NB4 (cell line): ENCODE results near the gene ZNF260.
"Not testable (repeated sequence)": the region's sequence is repeated elsewhere in the genome, so short reads cannot be mapped to it uniquely, and the experiment has no call there.

Experiments used
- DNase-seq: peaks from one replicate; pipeline ENCODE4 v3.0.0; 2010; ENCODE audit warnings: low read depth
- H3K4me3 ChIP-seq: one replicate; pipeline ENCODE4 v1.5.1; 2011; ENCODE audit warnings: mild to moderate bottlenecking, low read depth, low read length, moderate library complexity
- MYC ChIP-seq: IDR thresholded peaks from 2 replicates; pipeline ENCODE4 v1.6.1; 2011; ENCODE audit warnings: low read depth, low read length
- POLR2A ChIP-seq: IDR thresholded peaks from 2 replicates; pipeline ENCODE4 v1.6.1; 2011; ENCODE audit warnings: mild to moderate bottlenecking; ENCODE audit not compliant: insufficient read length; ENCODE audit errors: extremely low read depth
- TF ChIP-seq, protein P1 (sequence below): IDR thresholded peaks from one replicate; pipeline ENCODE4 v1.5.1; 2012; ENCODE audit warnings: low read depth, low read length
- TF ChIP-seq, protein P2 (sequence below): IDR thresholded peaks from 2 replicates; pipeline ENCODE4 v1.6.1; 2011; ENCODE audit warnings: low read depth, low read length

Gene ZNF260

DNA sequence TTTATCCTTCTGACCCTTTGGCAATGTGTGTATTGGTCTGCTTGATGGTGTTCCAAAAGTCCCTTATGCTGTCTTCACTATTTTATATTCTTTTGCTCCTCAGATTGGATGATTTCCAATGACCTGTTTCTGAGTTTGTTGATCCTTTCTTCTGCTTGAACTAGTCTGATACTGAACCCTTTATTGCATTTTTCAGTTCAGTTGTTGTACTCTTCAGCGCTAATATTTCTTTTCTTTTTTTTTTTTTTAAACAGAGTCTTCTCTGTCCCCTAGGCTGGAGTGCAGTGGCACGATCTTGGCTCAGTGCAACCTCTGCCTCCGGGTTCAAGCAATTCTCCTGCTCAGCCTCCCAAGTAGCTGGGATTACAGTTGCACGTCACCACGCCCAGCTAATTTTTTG, 26.1 kb downstream of the ZNF260 start:
- H3K4me3 ChIP-seq, result no peak overlapping the region
- TF ChIP-seq, protein P1, sequence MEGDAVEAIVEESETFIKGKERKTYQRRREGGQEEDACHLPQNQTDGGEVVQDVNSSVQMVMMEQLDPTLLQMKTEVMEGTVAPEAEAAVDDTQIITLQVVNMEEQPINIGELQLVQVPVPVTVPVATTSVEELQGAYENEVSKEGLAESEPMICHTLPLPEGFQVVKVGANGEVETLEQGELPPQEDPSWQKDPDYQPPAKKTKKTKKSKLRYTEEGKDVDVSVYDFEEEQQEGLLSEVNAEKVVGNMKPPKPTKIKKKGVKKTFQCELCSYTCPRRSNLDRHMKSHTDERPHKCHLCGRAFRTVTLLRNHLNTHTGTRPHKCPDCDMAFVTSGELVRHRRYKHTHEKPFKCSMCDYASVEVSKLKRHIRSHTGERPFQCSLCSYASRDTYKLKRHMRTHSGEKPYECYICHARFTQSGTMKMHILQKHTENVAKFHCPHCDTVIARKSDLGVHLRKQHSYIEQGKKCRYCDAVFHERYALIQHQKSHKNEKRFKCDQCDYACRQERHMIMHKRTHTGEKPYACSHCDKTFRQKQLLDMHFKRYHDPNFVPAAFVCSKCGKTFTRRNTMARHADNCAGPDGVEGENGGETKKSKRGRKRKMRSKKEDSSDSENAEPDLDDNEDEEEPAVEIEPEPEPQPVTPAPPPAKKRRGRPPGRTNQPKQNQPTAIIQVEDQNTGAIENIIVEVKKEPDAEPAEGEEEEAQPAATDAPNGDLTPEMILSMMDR, result no peak
- no peak for TF ChIP-seq MYC
- TF ChIP-seq, protein P2, sequence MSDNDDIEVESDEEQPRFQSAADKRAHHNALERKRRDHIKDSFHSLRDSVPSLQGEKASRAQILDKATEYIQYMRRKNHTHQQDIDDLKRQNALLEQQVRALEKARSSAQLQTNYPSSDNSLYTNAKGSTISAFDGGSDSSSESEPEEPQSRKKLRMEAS, result no peak
- no peak for TF ChIP-seq POLR2A
- no peak for DNase-seq

DNA sequence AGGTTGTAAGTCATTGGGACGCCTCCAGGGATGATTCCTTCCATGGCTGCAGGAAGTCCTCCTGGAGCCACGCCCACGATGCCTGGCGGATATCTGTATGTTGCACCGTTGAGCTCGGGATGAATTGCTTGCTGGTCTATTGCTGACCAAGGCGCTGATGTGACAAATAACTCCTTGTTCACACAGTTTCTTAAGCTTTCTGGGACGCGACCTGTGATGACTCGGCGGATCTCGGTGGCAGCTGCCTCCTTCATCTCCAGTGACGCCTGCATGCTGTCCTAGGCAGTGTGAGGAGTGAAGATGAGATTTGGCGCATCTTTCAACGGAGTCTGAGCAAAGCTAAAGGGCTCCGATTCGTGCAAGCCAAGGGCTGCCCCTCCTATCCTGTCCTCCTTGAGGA, 31.1 kb downstream of the ZNF260 start:
- no peak overlapping the region for H3K4me3 ChIP-seq
- TF ChIP-seq, protein P2, result no peak
- TF ChIP-seq, protein P1, result no peak
- DNase-seq, result no peak

DNA sequence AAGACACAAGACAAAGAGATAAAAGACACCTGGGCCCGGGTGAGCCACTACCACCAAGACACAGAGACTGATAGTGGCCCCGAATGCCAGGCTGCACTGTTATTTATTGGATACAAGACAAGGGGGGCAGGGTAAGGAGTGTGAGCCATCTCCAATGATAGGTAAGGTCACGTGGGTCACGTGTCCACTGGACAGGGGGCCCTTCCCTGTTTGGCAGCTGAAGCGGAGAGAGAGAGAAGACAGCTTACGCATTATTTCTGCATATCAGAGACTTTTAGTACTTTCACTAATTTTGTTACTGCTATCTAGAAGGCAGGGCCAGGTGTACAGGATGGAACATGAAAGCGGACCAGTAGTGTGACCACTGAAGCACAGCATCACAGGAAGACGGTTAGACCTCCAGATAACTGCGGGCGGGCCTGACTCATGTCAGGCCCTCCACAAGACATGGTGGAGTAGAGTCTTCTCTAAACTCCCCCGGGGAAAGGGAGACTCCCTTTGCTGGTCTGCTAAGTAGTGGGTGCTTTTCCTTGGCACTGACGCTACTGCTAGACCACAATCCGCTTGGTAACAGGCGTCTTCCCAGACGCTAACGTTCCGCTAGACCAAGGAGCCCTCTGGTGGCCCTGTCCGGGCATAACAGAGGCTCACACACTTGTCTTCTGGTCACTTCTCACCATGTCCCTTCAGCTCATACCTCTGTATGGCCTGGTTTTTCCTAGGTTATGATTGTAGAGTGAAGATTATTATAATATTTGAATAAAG, 35.2 kb downstream of the ZNF260 start:
- TF ChIP-seq, protein P1, result peak; percentile 16
- peak; percentile 42 for DNase-seq
- not testable (repeated sequence) for H3K4me3 ChIP-seq

DNA sequence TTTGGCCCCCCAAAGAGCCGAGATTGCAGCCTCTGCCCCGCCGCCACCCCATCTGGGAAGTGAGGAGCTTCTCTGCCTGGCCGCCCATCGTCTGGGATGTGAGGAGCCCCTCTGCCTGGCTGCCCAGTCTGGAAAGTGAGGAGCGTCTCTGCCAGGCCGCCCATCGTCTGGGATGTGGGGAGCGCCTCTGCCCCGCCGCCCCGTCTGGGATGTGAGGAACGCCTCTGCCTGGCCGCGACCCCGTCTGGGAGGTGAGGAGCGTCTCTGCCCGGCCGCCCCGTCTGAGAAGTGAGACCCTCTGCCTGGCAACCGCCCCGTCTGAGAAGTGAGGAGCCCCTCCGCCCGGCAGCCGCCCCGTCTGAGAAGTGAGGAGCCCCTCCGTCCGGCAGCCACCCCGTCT, 37.2 kb downstream of the ZNF260 start:
- not testable (repeated sequence) for DNase-seq, H3K4me3 ChIP-seq

DNA sequence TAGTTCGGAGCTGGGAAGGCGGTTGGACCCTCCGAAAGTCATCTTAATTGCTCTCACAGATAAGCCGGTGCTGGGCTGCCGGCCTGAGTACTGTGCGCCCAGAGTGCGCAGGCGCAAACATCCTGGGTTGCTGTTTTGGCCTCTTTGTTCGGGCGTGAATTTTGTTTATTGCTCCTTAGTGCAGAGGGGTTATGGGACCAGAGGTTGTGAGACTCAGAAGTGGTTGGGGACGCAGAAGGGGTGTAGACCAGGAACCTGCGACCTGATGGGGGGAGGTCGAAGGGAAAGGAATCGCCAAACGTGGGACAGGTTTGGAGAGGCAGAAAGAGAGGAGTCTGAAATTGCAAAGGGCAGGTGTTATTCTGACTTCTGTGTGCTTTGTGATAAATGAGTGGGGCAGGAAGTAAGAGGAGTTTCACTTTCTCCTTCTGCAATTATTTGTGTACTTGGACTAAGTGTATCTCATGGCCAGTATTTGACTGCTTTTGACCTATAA, 38.1 kb downstream of the ZNF260 start:
- TF ChIP-seq MYC (no peak), POLR2A (no peak)
- TF ChIP-seq, protein P1, result no peak
- TF ChIP-seq, protein P2, result no peak
- peak; percentile 91 for DNase-seq

DNA sequence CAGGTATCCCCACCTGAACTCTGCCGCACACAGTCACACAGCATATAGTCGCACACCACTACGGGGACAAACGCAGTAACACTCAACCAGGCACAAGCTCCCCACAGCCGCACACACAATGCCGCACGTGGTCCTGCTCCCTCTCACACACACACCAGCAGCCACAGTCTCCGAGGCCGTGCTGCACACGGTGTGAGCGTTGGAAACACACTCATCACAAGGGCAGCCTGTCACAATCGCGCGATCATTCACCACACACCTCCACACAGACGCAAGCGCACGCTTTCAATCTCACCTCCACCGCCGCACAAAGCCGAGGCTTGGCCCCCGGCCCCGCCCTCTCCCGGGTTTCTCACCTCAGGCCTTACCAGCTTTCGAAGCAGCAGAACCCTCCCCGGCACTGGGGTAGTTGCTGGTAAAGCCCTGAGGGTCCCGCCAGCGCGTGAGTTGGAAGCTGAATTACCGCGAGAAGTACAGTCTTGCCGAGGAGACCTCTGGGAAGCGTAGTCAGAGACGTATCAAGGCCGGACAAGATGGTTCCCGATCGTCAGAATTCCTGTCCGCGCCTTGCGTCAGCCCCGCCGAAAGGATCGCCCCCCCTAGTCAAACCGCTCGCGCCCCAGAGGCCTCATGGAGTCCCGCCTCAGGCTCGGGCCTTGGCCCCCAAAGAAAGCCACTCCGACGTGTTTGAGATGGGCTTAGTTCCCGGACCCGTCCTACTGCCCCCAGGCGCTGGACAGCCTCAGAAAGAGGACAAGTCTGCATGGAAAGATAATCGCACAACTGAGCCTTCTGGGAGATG, 38.8 kb downstream of the ZNF260 start, which contains the start of gene ZNF566:
Gene ZNF566, minus strand, starts transcription at position 444 of the 802 bp plus-strand sequence. CDS start 13,004 bp downstream, outside the sequence.
- H3K4me3 ChIP-seq, result peak within 1 kb of the TSS; percentile 80
- peak; percentile 96 for DNase-seq
- TF ChIP-seq, protein P2, result peak; percentile 93
- TF ChIP-seq POLR2A (peak; percentile 59), MYC (peak; percentile 86)
- TF ChIP-seq, protein P1, result no peak

More for the DNA sequence above, 38.1 kb downstream of the ZNF260 start:
- peak overlapping the region; percentile 80 for H3K4me3 ChIP-seq
